Measurements from ENCODE around the gene AHR.

AHR gene

GRCh38 chr7:17297243-17297642 lies 1.2 kb upstream of the AHR start:
- Histone ChIP-seq H3K4me1 (ENCODE audit: control insufficient read depth in 1 of 2, insufficient read depth in 2 of 2, low read length in 2 of 2) (no peaks in the 10 kb centered on the region), H3K79me2 (ENCODE audit: control insufficient read depth, insufficient read depth, low read length, poor library complexity) (peaks cover 3% of the 10 kb centered on the region), H4K8ac (ENCODE audit: low read depth, low read length) (no peak overlapping the region), H3K9ac (ENCODE audit: low read length) (no peak overlapping the region), H2BK120ac (ENCODE audit: insufficient read depth, low read length, poor library complexity) (no peak overlapping the region), H3K27ac (ENCODE audit: low read depth, low read length) (no peak overlapping the region), H3K4me2 (ENCODE audit: low read length) (no peak overlapping the region), H2AFZ (ENCODE audit: insufficient read depth, low read length, poor library complexity) (no peak overlapping the region), H3K23ac (ENCODE audit: low read length) (no peak overlapping the region), H4K12ac (ENCODE audit: low read depth, low read length) (no peak overlapping the region), H3K18ac (ENCODE audit: low read length) (no peak overlapping the region), H3K14ac (ENCODE audit: low read length) (no peak overlapping the region), H3K36me3 (ENCODE audit: control insufficient read depth in 1 of 2, insufficient read depth in 2 of 2, low read length in 2 of 2) (no peaks in the 10 kb centered on the region), H3K9me3 (ENCODE audit: insufficient read depth, low read depth, low read length) (no peaks in the 10 kb centered on the region), H4K91ac (ENCODE audit: low read depth, low read length) (no peak overlapping the region), H2BK12ac (ENCODE audit: low read length) (no peak overlapping the region), H3K27me3 (ENCODE audit: insufficient read depth, low read length) (no peaks in the 10 kb centered on the region), H3K79me1 (ENCODE audit: low read length) (peaks cover 6% of the 10 kb centered on the region), H3K4ac (ENCODE audit: low read depth, low read length) (no peak overlapping the region), H2AK5ac (ENCODE audit: low read length) (no peak overlapping the region), H3K4me3 (ENCODE audit: low read depth, low read length) (no peak overlapping the region), H2BK5ac (ENCODE audit: low read depth, low read length, poor library complexity) (no peak overlapping the region)
- no peak for DNase-seq
- WGBS (ENCODE audit: extremely low coverage, insufficient coverage, insufficient read length): no CpG with 5 or more reads among the region's 2 CpGs

DNA sequence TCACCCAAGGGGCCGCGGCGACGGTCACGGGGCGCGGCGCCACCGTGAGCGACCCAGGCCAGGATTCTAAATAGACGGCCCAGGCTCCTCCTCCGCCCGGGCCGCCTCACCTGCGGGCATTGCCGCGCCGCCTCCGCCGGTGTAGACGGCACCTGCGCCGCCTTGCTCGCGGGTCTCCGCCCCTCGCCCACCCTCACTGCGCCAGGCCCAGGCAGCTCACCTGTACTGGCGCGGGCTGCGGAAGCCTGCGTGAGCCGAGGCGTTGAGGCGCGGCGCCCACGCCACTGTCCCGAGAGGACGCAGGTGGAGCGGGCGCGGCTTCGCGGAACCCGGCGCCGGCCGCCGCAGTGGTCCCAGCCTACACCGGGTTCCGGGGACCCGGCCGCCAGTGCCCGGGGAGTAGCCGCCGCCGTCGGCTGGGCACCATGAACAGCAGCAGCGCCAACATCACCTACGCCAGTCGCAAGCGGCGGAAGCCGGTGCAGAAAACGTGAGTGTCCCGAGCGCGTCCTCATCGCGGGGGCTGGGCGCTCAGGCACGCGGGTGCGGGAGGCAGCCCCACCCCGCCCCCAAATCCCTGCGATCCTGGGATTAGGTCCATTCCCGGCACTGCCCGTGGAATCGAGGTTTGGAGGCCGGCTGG lies 509 bp downstream of the AHR start:
- no peak overlapping the region for H2AK5ac ChIP-seq (ENCODE audit: low read length)
- H3K18ac ChIP-seq (ENCODE audit: low read length): peak overlapping the region; percentile 62
- H4K12ac ChIP-seq (ENCODE audit: low read depth, low read length): peak overlapping the region; percentile 55
- H3K14ac ChIP-seq (ENCODE audit: low read length): peak overlapping the region; percentile 78
- no peak overlapping the region for H3K23ac ChIP-seq (ENCODE audit: low read length)
- H2BK5ac ChIP-seq (ENCODE audit: low read depth, low read length, poor library complexity): peak overlapping the region; percentile 29
- H3K36me3 ChIP-seq (ENCODE audit: control insufficient read depth in 1 of 2, insufficient read depth in 2 of 2, low read length in 2 of 2): no peaks in the 10 kb centered on the region
- peaks cover 3% of the 10 kb centered on the region for H3K79me2 ChIP-seq (ENCODE audit: control insufficient read depth, insufficient read depth, low read length, poor library complexity)
- H3K27ac ChIP-seq (ENCODE audit: low read depth, low read length): peak overlapping the region; percentile 18
- H2AFZ ChIP-seq (ENCODE audit: insufficient read depth, low read length, poor library complexity): peak overlapping the region; percentile 86
- no CpG with 5 or more reads among the region's 81 CpGs for WGBS (ENCODE audit: extremely low coverage, insufficient coverage, insufficient read length)
- H2BK120ac ChIP-seq (ENCODE audit: insufficient read depth, low read length, poor library complexity): peak overlapping the region; percentile 25
- peak overlapping the region; percentile 99 for H3K4me3 ChIP-seq (ENCODE audit: low read depth, low read length)
- no peak overlapping the region for H2BK12ac ChIP-seq (ENCODE audit: low read length)
- no peaks in the 10 kb centered on the region for H3K27me3 ChIP-seq (ENCODE audit: insufficient read depth, low read length)
- peak overlapping the region; percentile 62 for H4K91ac ChIP-seq (ENCODE audit: low read depth, low read length)
- no peaks in the 10 kb centered on the region for H3K4me1 ChIP-seq (ENCODE audit: control insufficient read depth in 1 of 2, insufficient read depth in 2 of 2, low read length in 2 of 2)
- H3K4ac ChIP-seq (ENCODE audit: low read depth, low read length): peak overlapping the region; percentile 17
- H3K4me2 ChIP-seq (ENCODE audit: low read length): peak overlapping the region; percentile 92
- peak overlapping the region; percentile 21 for H4K8ac ChIP-seq (ENCODE audit: low read depth, low read length)
- no peaks in the 10 kb centered on the region for H3K9me3 ChIP-seq (ENCODE audit: insufficient read depth, low read depth, low read length)
- peaks cover 6% of the 10 kb centered on the region for H3K79me1 ChIP-seq (ENCODE audit: low read length)
- H3K9ac ChIP-seq (ENCODE audit: low read length): peak overlapping the region; percentile 57
- peak; percentile 27 to 63 for DNase-seq

- H3K27ac ChIP-seq (ENCODE audit: low read depth, low read length): no peak overlapping the region
- H3K18ac ChIP-seq (ENCODE audit: low read length): no peak overlapping the region
- no peak overlapping the region for H4K12ac ChIP-seq (ENCODE audit: low read depth, low read length)
- H3K9me3 ChIP-seq (ENCODE audit: insufficient read depth, low read depth, low read length): no peaks in the 10 kb centered on the region
- H3K14ac ChIP-seq (ENCODE audit: low read length): no peak overlapping the region
- H2BK5ac ChIP-seq (ENCODE audit: low read depth, low read length, poor library complexity): no peak overlapping the region
- no peak overlapping the region for H3K23ac ChIP-seq (ENCODE audit: low read length)
- H3K9ac ChIP-seq (ENCODE audit: low read length): peak overlapping the region; percentile 57
- WGBS (ENCODE audit: extremely low coverage, insufficient coverage, insufficient read length): no CpG with 5 or more reads among the region's 13 CpGs
- H3K79me2 ChIP-seq (ENCODE audit: control insufficient read depth, insufficient read depth, low read length, poor library complexity): peaks cover 3% of the 10 kb centered on the region
- H2BK12ac ChIP-seq (ENCODE audit: low read length): no peak overlapping the region
- peak overlapping the region; percentile 92 for H3K4me2 ChIP-seq (ENCODE audit: low read length)
- no peak overlapping the region for H4K8ac ChIP-seq (ENCODE audit: low read depth, low read length)
- no peaks in the 10 kb centered on the region for H3K4me1 ChIP-seq (ENCODE audit: control insufficient read depth in 1 of 2, insufficient read depth in 2 of 2, low read length in 2 of 2)
- peaks cover 6% of the 10 kb centered on the region for H3K79me1 ChIP-seq (ENCODE audit: low read length)
- H3K27me3 ChIP-seq (ENCODE audit: insufficient read depth, low read length): no peaks in the 10 kb centered on the region
- DNase-seq: peak in 1 of 2 donors; percentile 13
- no peak overlapping the region for H3K4ac ChIP-seq (ENCODE audit: low read depth, low read length)
- H2AK5ac ChIP-seq (ENCODE audit: low read length): no peak overlapping the region
- H3K36me3 ChIP-seq (ENCODE audit: control insufficient read depth in 1 of 2, insufficient read depth in 2 of 2, low read length in 2 of 2): no peaks in the 10 kb centered on the region
- peak overlapping the region; percentile 86 for H2AFZ ChIP-seq (ENCODE audit: insufficient read depth, low read length, poor library complexity)
- H4K91ac ChIP-seq (ENCODE audit: low read depth, low read length): no peak overlapping the region
- H2BK120ac ChIP-seq (ENCODE audit: insufficient read depth, low read length, poor library complexity): no peak overlapping the region
- peak overlapping the region; percentile 99 for H3K4me3 ChIP-seq (ENCODE audit: low read depth, low read length)
Measured at GRCh38 chr7:17299483-17299991, 1.1 kb downstream of the AHR start.

DNA sequence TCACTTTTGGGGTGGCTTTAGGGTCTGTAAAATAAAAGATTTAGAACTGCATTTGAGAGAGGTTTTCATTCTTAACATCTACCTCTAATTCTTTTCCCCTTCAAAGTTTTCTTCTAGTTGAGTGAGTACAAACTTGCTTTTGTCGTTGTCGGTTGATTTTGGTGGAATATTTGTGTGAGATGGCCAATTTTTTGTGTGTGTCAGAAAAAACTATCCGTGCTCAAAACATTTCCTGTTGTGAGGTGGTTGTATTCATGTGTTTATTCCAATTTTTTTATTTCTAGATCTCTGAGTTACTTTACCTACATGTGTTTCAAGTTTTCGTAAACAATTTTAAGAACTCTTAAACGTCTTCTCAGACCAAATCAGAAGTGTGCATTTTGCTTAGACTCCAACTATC lies 1.6 kb downstream of the AHR start:
- no peak overlapping the region for H3K4ac ChIP-seq (ENCODE audit: low read depth, low read length)
- H3K9ac ChIP-seq (ENCODE audit: low read length): no peak overlapping the region
- no peaks in the 10 kb centered on the region for H3K36me3 ChIP-seq (ENCODE audit: control insufficient read depth in 1 of 2, insufficient read depth in 2 of 2, low read length in 2 of 2)
- no peak overlapping the region for H2AFZ ChIP-seq (ENCODE audit: insufficient read depth, low read length, poor library complexity)
- peaks cover 6% of the 10 kb centered on the region for H3K79me1 ChIP-seq (ENCODE audit: low read length)
- H3K4me3 ChIP-seq (ENCODE audit: low read depth, low read length): no peak overlapping the region
- WGBS (ENCODE audit: extremely low coverage, insufficient coverage, insufficient read length): no CpG with 5 or more reads among the region's 5 CpGs
- H3K4me2 ChIP-seq (ENCODE audit: low read length): peak overlapping the region; percentile 92
- no peak overlapping the region for H4K91ac ChIP-seq (ENCODE audit: low read depth, low read length)
- no peak overlapping the region for H4K12ac ChIP-seq (ENCODE audit: low read depth, low read length)
- H3K23ac ChIP-seq (ENCODE audit: low read length): no peak overlapping the region
- H4K8ac ChIP-seq (ENCODE audit: low read depth, low read length): no peak overlapping the region
- no peak for DNase-seq
- H2BK5ac ChIP-seq (ENCODE audit: low read depth, low read length, poor library complexity): no peak overlapping the region
- H2BK120ac ChIP-seq (ENCODE audit: insufficient read depth, low read length, poor library complexity): no peak overlapping the region
- H3K14ac ChIP-seq (ENCODE audit: low read length): no peak overlapping the region
- H3K4me1 ChIP-seq (ENCODE audit: control insufficient read depth in 1 of 2, insufficient read depth in 2 of 2, low read length in 2 of 2): no peaks in the 10 kb centered on the region
- no peak overlapping the region for H3K27ac ChIP-seq (ENCODE audit: low read depth, low read length)
- H2AK5ac ChIP-seq (ENCODE audit: low read length): no peak overlapping the region
- H2BK12ac ChIP-seq (ENCODE audit: low read length): no peak overlapping the region
- no peak overlapping the region for H3K18ac ChIP-seq (ENCODE audit: low read length)
- no peaks in the 10 kb centered on the region for H3K9me3 ChIP-seq (ENCODE audit: insufficient read depth, low read depth, low read length)
- H3K79me2 ChIP-seq (ENCODE audit: control insufficient read depth, insufficient read depth, low read length, poor library complexity): peaks cover 3% of the 10 kb centered on the region
- no peaks in the 10 kb centered on the region for H3K27me3 ChIP-seq (ENCODE audit: insufficient read depth, low read length)
